Heart left ventricle (tissue), 16 donors: ENCODE data around the gene KRT80. TPM values are rescaled to one million over a fixed set of nuclear protein-coding genes. Genes with fewer than 3 reads are reported as not detected.
A peak's percentile ranks its signal among the peaks of the same experiment; 100 is the strongest.

ENCODE experiments used
- ATAC-seq, 4 donors: fragments of 200-7000 bp; cut with Tn5 transposase; one replicate each; pipeline ENCODE4 v1.9.1; 2020 to 2022; ENCODE audit warnings: moderate library complexity in 4 of 4, mild to moderate bottlenecking in 3 of 4, moderate number of reproducible peaks in 1 of 4
- DNase-seq, 5 donors: peaks; one replicate each; pipeline ENCODE4 v3.0.0-alpha.2; 2020
- H3K27ac ChIP-seq, 12 donors: fragments of 200-600 bp; sonication (generic) in 4 of 12; one replicate each; pipeline versions ENCODE4 v1.5.0 to v1.8.0; 2016 to 2022; ENCODE audit warnings: mild to moderate bottlenecking in 2 of 12
- H3K27me3 ChIP-seq, 9 donors: fragments of 200-600 bp; sonication (generic) in 2 of 9; one replicate each; pipeline versions ENCODE4 v1.5.1 to v1.8.0; 2016 to 2022; ENCODE audit warnings: mild to moderate bottlenecking in 3 of 9
- H3K36me3 ChIP-seq, 9 donors: fragments of 200-600 bp; sonication (generic) in 2 of 9; one replicate each; pipeline versions ENCODE4 v1.5.0 to v1.8.0; 2018 to 2022; ENCODE audit warnings: mild to moderate bottlenecking in 2 of 9
- H3K4me1 ChIP-seq, 12 donors: fragments of 200-600 bp; sonication (generic) in 4 of 12; one replicate each; pipeline versions ENCODE4 v1.5.0 to v1.8.0; 2016 to 2022; ENCODE audit warnings: mild to moderate bottlenecking in 3 of 12
- H3K4me3 ChIP-seq, 12 donors: fragments of 200-600 bp; sonication (generic) in 4 of 12; one replicate each; pipeline versions ENCODE4 v1.5.0 to v1.8.0; 2017 to 2022; ENCODE audit warnings: mild to moderate bottlenecking in 9 of 12, moderate library complexity in 4 of 12
- H3K9me3 ChIP-seq, 12 donors: fragments of 200-600 bp; sonication (generic) in 4 of 12; one replicate each; pipeline versions ENCODE4 v1.5.0 to v1.8.0; 2016 to 2022; ENCODE audit warnings: mild to moderate bottlenecking in 1 of 12
- POLR2A ChIP-seq, 2 donors: fragments of 450-650 bp; IDR thresholded peaks; one replicate each; pipeline ENCODE4 v1.6.1; 2017; ENCODE audit warnings: antibody characterized with exemption in 2 of 2, mild to moderate bottlenecking in 2 of 2, moderate library complexity in 2 of 2
- WGBS, 4 donors: extraction: QIAGEN DNeasy Blood & Tissue Kit in 2 of 4; methylation state at CpG; one replicate each; pipeline versions ENCODE4 v1.1.5 to v1.1.7; 2013 to 2018; 5-methylcytosine and 5-hydroxymethylcytosine counted together
- intact Hi-C, 10 donors: fragments of 100-400 bp; cut with DNase I; formaldehyde crosslinking; loops; one replicate each; pipeline versions ENCODE4 v1.11.1 to v1.14.2; 2022
- polyA plus RNA-seq, 2 donors: library from polyadenylated mRNA; stranded (reverse); fragments of 200-250 nt; gene quantifications; one replicate each; pipeline ENCODE4 v1.2.3, GENCODE V29; 2013
- total RNA-seq, 9 donors: library from RNA; depleted of rRNA in 2 of 9; stranded (reverse); fragments of >200 nt in 2 of 9; fragmentation: NEBNext Ultra II Directional in 3 of 9; extraction: Animal tissue kit (Norgen Biotek cat#: 25700) in 3 of 9; gene quantifications; one replicate each; pipeline versions ENCODE4 v1.1.0 to v1.2.4, GENCODE V29; 2016 to 2023
- TF ChIP-seq, protein P1 (sequence below), 12 donors: fragments of 200-600 bp; sonication (generic) in 4 of 12; IDR thresholded peaks; one replicate each; pipeline versions ENCODE4 v1.5.0 to v1.8.0; 2018 to 2022; ENCODE audit warnings: antibody characterized with exemption in 12 of 12, mild to moderate bottlenecking in 5 of 12
- donor health status: ischemic (EF 13 %, LVEDD 7.1; RV severe dilation, severe dysfunction).
- donor health status: healthy with polysubstance abuse.
- donor health status: DM: no; HTN: yes; CAD: no.
- donor health status: DM: no; HTN: no; CAD: no.
- donor health status: ischemic (EF 25% LVEDD 6.9; RV normal size, moderate dysfunction).
- donor health status: ischemic (EF 25% LVEDD 5.7; RV mildly dilated, moderate dysfunction).
- donor health status: healthy.
- donor health status: DM: yes; HTN: yes; CAD: no.
- donor health status: ischemic (EF 35%, LVEDD 5.7; RV mildly dilated, moderate dysfunction).
- donor health status: nonischemic (EF 11% LVEDD 7.7; RV severe dilation, severe dysfunction).
- donor health status: DM: yes; HTN: yes; CAD: no.
- donor health status: PGD.
- donor health status: ischemic (EF 29% LVEDD 5.4; RV normal size, mild dysfunction).
- donor health status: nonischemic (EF 23%, LVEDD 6.1; RV moderate dilation, normal function).

The KRT80 gene
- total and polyA plus RNA-seq, 11 donors: 0.08 to 1.2 (median 0.24) TPM; not detected in 2

DNA sequence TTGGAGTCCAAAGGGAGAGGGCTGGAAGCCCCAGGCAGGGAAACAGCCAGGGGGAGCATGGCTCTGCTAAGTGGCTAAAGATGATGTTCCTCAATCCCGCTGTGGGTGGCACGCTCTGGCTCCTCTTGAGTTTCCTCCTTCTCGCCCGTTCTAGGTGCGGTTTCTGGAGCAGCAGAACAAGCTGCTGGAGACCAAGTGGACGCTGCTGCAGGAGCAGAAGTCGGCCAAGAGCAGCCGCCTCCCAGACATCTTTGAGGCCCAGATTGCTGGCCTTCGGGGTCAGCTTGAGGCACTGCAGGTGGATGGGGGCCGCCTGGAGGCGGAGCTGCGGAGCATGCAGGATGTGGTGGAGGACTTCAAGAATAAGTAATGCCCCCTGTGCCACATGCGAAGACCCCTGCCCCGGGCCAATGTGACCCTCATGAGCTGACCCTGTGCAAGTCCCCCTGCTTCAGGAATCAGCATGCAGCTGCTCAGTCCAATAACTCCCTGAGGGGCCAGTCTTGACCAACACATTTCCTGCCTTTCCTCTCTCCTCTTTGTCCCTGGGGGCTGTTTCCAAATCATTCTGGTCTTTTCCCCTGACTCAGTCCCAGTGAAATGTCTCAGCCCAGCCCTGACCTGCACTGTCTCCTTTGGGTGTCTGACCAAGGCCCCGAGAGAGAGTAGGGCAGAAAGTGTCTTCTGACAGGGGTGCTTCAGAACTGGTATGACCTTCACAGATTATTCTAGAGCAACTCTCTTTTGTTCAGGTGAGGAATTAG is 43.4 kb upstream of the KRT80 start:
- peak in 1 of 5 donors; percentile 49 for DNase-seq
- no peak for TF ChIP-seq POLR2A (IDR thresholded peaks at IDR 0.05)
- TF ChIP-seq, protein P1, sequence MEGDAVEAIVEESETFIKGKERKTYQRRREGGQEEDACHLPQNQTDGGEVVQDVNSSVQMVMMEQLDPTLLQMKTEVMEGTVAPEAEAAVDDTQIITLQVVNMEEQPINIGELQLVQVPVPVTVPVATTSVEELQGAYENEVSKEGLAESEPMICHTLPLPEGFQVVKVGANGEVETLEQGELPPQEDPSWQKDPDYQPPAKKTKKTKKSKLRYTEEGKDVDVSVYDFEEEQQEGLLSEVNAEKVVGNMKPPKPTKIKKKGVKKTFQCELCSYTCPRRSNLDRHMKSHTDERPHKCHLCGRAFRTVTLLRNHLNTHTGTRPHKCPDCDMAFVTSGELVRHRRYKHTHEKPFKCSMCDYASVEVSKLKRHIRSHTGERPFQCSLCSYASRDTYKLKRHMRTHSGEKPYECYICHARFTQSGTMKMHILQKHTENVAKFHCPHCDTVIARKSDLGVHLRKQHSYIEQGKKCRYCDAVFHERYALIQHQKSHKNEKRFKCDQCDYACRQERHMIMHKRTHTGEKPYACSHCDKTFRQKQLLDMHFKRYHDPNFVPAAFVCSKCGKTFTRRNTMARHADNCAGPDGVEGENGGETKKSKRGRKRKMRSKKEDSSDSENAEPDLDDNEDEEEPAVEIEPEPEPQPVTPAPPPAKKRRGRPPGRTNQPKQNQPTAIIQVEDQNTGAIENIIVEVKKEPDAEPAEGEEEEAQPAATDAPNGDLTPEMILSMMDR (IDR thresholded peaks at IDR 0.05): no peak
- Histone ChIP-seq H3K4me3 (no peak overlapping the region), H3K27ac (no peak overlapping the region), H3K27me3 (peaks cover 10 to 39% (median 22%) of the 10 kb centered on the region in 9 donors), H3K36me3 (no peaks in the 10 kb centered on the region), H3K9me3 (no peaks in the 10 kb centered on the region), H3K4me1 (peaks cover 0 to 34% (median 17%) of the 10 kb centered on the region in 12 donors)
- 90 to 93% (median 91%) methylated on average over 14 to 15 of the region's 15 CpGs for WGBS, 4 donors
- intact Hi-C loops: no loop called here
- ATAC-seq: no peak

DNA sequence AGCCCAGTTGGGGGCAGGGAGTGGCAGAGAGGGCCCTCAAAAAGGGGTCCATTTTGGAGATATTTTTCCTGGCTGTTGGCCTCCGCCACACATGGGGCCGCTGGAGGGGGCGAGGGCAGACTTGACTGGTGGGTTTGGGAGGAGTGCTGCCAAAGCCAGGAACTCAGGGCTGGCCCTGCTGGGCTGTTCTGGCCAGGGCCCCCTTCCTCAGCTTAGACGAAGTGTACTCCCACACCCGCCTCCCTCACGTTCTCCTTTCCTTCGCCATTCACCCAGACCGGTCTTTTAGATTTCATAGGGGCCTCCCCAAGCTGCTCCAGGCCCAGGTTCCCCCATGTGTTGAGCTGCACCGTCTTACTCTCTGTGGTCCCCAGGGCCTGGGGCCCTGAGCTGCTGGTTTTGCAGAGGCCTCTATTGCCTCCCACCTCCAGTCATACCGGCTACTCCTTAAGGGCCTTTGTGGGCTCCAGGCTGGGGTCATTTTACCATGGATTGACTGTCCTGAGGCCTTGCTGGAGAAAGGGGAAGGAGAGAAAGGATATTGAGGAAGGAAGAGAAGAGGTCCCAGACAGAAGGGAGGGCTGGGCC is 42.5 kb upstream of the KRT80 start:
- H3K27ac ChIP-seq: no peak overlapping the region
- intact Hi-C loops: no loop called here
- 76 to 92% (median 81%) methylated on average over 10 of the region's 10 CpGs for WGBS, 4 donors
- DNase-seq (peak in 1 of 5 donors; percentile 29), ATAC-seq (no peak)
- H3K9me3 ChIP-seq: no peaks in the 10 kb centered on the region
- no peak overlapping the region for H3K4me3 ChIP-seq
- H3K27me3 ChIP-seq: peaks cover 10 to 39% (median 22%) of the 10 kb centered on the region in 9 donors
- H3K4me1 ChIP-seq: peaks cover 0 to 34% (median 17%) of the 10 kb centered on the region in 12 donors
- H3K36me3 ChIP-seq: no peaks in the 10 kb centered on the region
- TF ChIP-seq POLR2A (IDR thresholded peaks at IDR 0.05): no peak
- TF ChIP-seq, protein P1 (IDR thresholded peaks at IDR 0.05): no peak

DNA sequence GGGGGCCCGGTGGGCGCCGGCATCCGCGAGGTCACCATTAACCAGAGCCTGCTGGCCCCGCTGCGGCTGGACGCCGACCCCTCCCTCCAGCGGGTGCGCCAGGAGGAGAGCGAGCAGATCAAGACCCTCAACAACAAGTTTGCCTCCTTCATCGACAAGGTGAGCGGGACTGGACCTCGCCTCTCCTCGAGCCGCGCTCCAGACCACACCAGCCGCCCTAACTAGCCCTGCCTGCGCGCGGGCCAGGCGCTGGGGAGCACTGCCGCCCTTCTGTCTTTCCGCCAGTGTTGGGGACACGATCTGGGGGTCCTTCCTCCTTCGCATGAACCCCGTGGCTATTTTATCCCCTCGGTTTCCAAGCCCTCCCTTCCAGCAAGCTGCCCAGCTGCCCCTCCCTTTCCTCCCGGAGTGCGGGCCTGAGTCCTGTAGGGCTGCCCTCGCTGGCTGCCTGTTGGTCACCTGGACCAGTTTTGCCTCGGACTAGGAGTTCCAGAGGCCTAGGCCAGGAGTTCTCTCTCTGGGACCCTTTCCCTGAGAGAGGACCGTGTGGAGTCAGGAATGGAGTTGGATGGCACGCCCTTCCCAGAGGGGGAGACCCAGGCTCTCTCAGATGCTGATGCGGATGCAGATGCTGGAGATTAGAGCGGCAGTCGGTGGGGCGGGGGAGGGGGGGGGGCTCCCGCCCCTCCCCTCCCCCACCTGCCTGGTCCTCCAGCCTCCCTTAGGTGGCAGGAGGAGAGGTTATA is 41.8 kb upstream of the KRT80 start:
- TF ChIP-seq, protein P1 (IDR thresholded peaks at IDR 0.05): no peak
- no peak for TF ChIP-seq POLR2A (IDR thresholded peaks at IDR 0.05)
- intact Hi-C loops: no loop called here
- DNase-seq (peak in 1 of 5 donors; percentile 43), ATAC-seq (no peak)
- no peak overlapping the region for H3K27ac ChIP-seq
- no peaks in the 10 kb centered on the region for H3K9me3 ChIP-seq
- peaks cover 0 to 34% (median 17%) of the 10 kb centered on the region in 12 donors for H3K4me1 ChIP-seq
- peak overlapping the region in 6 of 12 donors; percentile 4 to 24 (median 16) for H3K4me3 ChIP-seq
- WGBS, 4 donors: 12 to 29% (median 17%) methylated on average over 20 to 40 of the region's 40 CpGs
- H3K36me3 ChIP-seq: no peaks in the 10 kb centered on the region
- H3K27me3 ChIP-seq: peaks cover 10 to 39% (median 22%) of the 10 kb centered on the region in 9 donors
